ENCODE measurements around the gene B4GALT1.

DNA sequence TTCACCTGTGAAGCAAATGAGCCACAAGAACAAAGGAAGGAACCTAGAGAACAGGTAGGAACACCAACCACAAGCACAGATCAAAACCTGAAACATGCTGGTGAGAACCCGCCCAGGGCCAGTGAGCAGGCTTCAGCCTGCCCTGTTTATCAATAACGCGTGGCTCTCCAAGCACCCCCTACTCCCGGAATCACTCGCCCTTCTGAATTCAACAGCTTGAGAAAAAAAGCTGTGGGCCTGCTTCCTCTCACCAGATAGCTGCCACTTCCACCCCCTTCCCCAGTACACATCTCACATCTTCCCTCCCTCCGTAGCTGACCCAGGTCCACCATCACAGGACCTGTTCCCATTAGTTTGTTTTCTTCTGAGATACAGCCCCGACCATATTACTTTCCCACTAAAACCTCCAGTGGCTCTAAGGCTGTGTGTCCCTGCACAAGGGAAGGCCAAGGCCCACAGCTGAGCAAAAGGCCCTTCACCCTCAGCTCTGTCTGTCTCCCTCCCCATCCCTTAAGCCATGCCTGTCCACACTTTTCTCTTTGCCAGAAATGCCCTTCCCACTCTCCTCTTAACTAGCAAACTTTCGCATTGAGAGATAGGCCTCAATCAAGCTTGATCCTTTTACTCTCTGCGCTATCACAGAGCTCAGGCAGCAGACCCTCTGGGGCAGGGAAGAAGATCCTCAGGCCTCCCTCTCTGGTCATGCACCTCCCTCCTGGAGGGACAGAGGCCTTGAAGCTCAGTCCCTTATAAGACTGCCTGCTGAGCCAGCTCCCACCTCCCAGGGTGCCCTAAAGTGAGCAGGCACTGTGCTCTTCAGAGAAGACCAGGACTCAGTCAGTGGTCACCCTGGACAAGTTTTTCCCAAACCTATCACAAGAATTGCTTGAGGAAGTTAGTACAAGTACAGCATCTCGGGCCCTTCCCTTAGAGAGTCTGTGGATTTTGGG lies 30.1 kb downstream of the B4GALT1 start:
- TF ChIP-seq POLR2A (IDR thresholded peaks at IDR 0.05) (no peak), POLR2AphosphoS5 (IDR thresholded peaks at IDR 0.05) (no peak), EP300 (IDR thresholded peaks at IDR 0.05; ENCODE audit: low read depth) (no peak)
- TF ChIP-seq, protein P1, sequence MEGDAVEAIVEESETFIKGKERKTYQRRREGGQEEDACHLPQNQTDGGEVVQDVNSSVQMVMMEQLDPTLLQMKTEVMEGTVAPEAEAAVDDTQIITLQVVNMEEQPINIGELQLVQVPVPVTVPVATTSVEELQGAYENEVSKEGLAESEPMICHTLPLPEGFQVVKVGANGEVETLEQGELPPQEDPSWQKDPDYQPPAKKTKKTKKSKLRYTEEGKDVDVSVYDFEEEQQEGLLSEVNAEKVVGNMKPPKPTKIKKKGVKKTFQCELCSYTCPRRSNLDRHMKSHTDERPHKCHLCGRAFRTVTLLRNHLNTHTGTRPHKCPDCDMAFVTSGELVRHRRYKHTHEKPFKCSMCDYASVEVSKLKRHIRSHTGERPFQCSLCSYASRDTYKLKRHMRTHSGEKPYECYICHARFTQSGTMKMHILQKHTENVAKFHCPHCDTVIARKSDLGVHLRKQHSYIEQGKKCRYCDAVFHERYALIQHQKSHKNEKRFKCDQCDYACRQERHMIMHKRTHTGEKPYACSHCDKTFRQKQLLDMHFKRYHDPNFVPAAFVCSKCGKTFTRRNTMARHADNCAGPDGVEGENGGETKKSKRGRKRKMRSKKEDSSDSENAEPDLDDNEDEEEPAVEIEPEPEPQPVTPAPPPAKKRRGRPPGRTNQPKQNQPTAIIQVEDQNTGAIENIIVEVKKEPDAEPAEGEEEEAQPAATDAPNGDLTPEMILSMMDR (IDR thresholded peaks at IDR 0.05): no peak

All from transverse colon (tissue), 4 donors.